Gastrocnemius medialis (tissue), 4 donors: ENCODE measurements around the gene PRDX1. TPM values are rescaled to one million over a fixed set of nuclear protein-coding genes. Genes with fewer than 3 reads are reported as not detected.

Source experiments
- ATAC-seq, 2 donors: fragments of 150-250 bp; one replicate each; pipeline ENCODE4 v1.9.1; 2016
- DNase-seq, 2 donors: peaks; one replicate each; pipeline ENCODE4 v3.0.0-alpha.2; 2019
- H3K27ac ChIP-seq, 4 donors: fragments of 200-600 bp; sonication (generic); 1 replicate in 1 of 4; 2 replicates in 3 of 4; pipeline ENCODE4 v1.5.1; 2016 to 2018; ENCODE audit warnings: mild to moderate bottlenecking in 2 of 4, moderate library complexity in 1 of 4
- H3K27me3 ChIP-seq, 3 donors: fragments of 200-600 bp; sonication (generic) in 2 of 3; 1 replicate in 1 of 3; 2 replicates in 2 of 3; pipeline versions ENCODE4 v1.5.1 to v1.6.0; 2016 to 2019; ENCODE audit warnings: mild to moderate bottlenecking in 1 of 3, moderate library complexity in 1 of 3
- H3K36me3 ChIP-seq, 2 donors: fragments of 200-600 bp; sonication (generic) in 1 of 2; one replicate each; pipeline ENCODE4 v1.5.1; 2017 to 2018
- H3K4me1 ChIP-seq, 2 donors: fragments of 200-600 bp; sonication (generic) in 1 of 2; one replicate each; pipeline ENCODE4 v1.5.1; 2016 to 2017; ENCODE audit warnings: mild to moderate bottlenecking in 2 of 2
- H3K4me3 ChIP-seq, 4 donors: fragments of 200-600 bp; sonication (generic) in 3 of 4; 1 replicate in 1 of 4; 2 replicates in 3 of 4; pipeline ENCODE4 v1.5.1; 2016 to 2019; ENCODE audit warnings: mild to moderate bottlenecking in 2 of 4
- H3K9me3 ChIP-seq, 3 donors: fragments of 200-600 bp; sonication (generic) in 2 of 3; 1 replicate in 1 of 3; 2 replicates in 2 of 3; pipeline ENCODE4 v1.5.1; 2016 to 2019
- CTCF ChIP-seq, 5 experiments: fragments of 450-650 bp in 3 of 5; fragments of 200-600 bp in 2 of 5; sonication (generic) in 2 of 5; IDR thresholded peaks in 4 of 5; conservative IDR thresholded peaks in 1 of 5; 1 replicate in 4 of 5; 2 replicates in 1 of 5; pipeline ENCODE4 v1.5.1; 2016 to 2019; ENCODE audit warnings: antibody characterized with exemption in 5 of 5, mild to moderate bottlenecking in 3 of 5, moderate library complexity in 3 of 5
- POLR2A ChIP-seq, 2 donors: fragments of 450-650 bp; IDR thresholded peaks; one replicate each; pipeline ENCODE4 v1.6.1; 2017; ENCODE audit warnings: antibody characterized with exemption in 2 of 2, mild to moderate bottlenecking in 2 of 2, moderate library complexity in 2 of 2
- in situ Hi-C, 4 donors: fragments of 200-750 bp; cut with MboI; loops; one replicate each; pipeline versions ENCODE4 v1.15.0 to v1.8.0; 2017; ENCODE audit warnings: low sequenced_read_pairs in 4 of 4
- intact Hi-C: fragments of 100-400 bp; cut with DNase I; formaldehyde crosslinking; loops from one replicate; pipeline ENCODE4 v1.15.1; 2023; ENCODE audit warnings: low total_unique reads
- total RNA-seq, 4 donors: library from RNA; depleted of rRNA; stranded (reverse); fragments of >200 nt; gene quantifications; one replicate each; pipeline versions ENCODE4 v1.1.0 to v1.2.3, GENCODE V29; 2016

PRDX1 gene
- total RNA-seq, 4 donors from 2014 or later = 406 to 554 (median 482) TPM

DNA sequence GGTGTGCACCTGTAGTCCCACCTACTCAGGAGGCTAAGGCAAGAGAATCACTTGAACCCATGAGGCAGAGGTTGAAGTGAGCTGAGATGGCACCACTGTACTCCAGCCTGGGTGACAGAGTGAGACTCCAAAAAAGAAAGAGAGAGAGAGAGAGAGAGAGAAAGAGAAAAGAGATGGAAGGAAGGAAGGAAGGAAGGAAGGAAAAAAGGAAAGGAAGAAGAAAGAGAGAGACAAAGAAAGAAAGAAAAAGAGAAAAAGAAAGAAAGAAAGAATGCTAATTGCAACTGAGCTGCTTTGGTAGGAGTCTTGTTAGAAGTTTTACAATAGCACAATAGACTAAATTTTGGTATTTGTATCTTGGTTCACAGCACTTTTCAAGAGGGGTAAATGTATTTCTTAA lies 56.4 kb downstream of the PRDX1 start:
- intact Hi-C loops (no loop called here), in situ Hi-C loops (no loop called here)
- Histone ChIP-seq H3K9me3 (no peaks in the 10 kb centered on the region), H3K27ac (no peak overlapping the region), H3K4me1 (no peaks in the 10 kb centered on the region), H3K36me3 (no peaks in the 10 kb centered on the region), H3K27me3 (no peaks in the 10 kb centered on the region), H3K4me3 (no peak overlapping the region)
- ATAC-seq (no peak), DNase-seq (no peak)
- no peak for TF ChIP-seq POLR2A (IDR thresholded peaks at IDR 0.05)
- TF ChIP-seq CTCF (IDR thresholded peaks at IDR 0.05 in 4 of 5, conservative IDR thresholded peaks at IDR 0.05 in 1 of 5) = no peak

Other genes starting within 250 kb of the PRDX1 start
- 1 to 10 TPM in 2 of 4 donors, under 1 TPM in 1, not detected in 1; 0.16 to 2.3 (median 1.1) TPM for gene HPDL, start 195.0 kb downstream of the PRDX1 start, total RNA-seq
- 1 to 10 TPM; 2.9 to 9.4 (median 5.3) TPM for gene TOE1, start 181.7 kb downstream of the PRDX1 start, total RNA-seq
- gene MUTYH, start 181.4 kb downstream of the PRDX1 start, total RNA-seq = 10 to 100 TPM; 10.1 to 20.6 (median 11.0) TPM
- 1 to 10 TPM; 3.4 to 5.8 (median 4.5) TPM for gene TESK2, start 30.7 kb downstream of the PRDX1 start, total RNA-seq
- under 1 TPM in 3 of 4 donors, not detected in 1; 0.22 to 0.62 (median 0.25) TPM for gene CCDC163, start 21.8 kb downstream of the PRDX1 start, total RNA-seq
- gene MMACHC, start 21.6 kb downstream of the PRDX1 start, total RNA-seq = 1 to 10 TPM; 1.8 to 5.6 (median 3.5) TPM
- gene AKR1A1, start 28.9 kb upstream of the PRDX1 start, total RNA-seq = 10 to 100 TPM; 15.6 to 40.1 (median 37.1) TPM
- gene NASP, start 62.2 kb upstream of the PRDX1 start, total RNA-seq = 10 to 100 TPM; 25.5 to 32.7 (median 27.3) TPM
- 1 to 10 TPM in 2 of 4 donors, under 1 TPM in 2; 0.12 to 6.9 (median 0.60) TPM for gene CCDC17, start 102.2 kb upstream of the PRDX1 start, total RNA-seq
- 10 to 100 TPM; 58.5 to 99.5 (median 81.8) TPM for gene GPBP1L1, start 164.6 kb upstream of the PRDX1 start, total RNA-seq
- 10 to 100 TPM; 19.5 to 32.0 (median 22.0) TPM for gene TMEM69, start 166.3 kb upstream of the PRDX1 start, total RNA-seq
- 10 to 100 TPM in 1 of 4 donors, 1 to 10 TPM in 3; 5.6 to 11.7 (median 7.1) TPM for gene IPP, start 228.8 kb upstream of the PRDX1 start, total RNA-seq